GM19463 (cell line): ENCODE data around the gene EEF2.
"Not testable (repeated sequence)": the region's sequence is repeated elsewhere in the genome, so short reads cannot be mapped to it uniquely, and the experiment has no call there.

Experiments used
- ATAC-seq: cut with Tn5 transposase; IDR thresholded peaks from one replicate; pipeline ENCODE4 v1.9.1; 2021; ENCODE audit warnings: mild to moderate bottlenecking, moderate library complexity; ENCODE audit not compliant: unreplicated experiment

EEF2 gene

DNA sequence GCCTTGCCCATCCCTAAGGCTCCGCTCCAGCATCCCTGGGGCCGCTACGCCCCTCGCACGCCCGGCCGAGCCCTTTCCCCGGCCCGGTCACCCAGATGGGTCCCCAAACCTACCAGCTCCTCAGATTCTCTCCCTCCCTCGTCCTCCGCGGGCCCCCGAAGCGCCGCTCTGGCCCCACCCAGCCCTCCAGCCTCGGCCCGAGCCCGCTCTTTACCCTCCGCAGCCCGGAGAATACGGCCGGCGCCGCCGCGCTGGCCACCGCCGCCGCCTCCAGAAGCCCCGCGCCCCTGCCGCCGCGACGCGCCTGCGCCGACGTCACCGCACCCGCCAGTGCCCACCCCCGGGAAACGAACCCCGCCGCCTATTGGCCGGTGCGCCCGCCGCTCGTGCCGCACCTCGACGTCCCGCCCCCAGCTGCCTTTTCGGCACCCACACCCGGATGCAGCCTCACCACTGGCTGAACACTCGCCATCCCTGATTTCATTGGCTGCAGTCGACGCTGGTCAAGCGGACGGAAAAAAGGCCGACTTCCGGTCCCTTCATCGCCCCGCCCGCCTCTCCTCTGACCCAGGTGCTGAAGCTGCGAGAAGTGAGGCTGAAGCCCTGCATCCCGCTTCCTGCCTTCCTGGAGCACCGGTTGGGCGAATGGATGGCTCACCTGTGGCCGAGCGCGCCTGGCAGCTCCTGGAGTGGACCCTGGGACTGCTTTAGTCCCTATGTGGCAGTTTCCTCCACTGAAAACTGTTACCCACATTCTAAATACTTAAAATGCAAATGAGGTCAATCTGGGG, 14.3 kb downstream of the EEF2 start, which contains the start of gene DAPK3:
Gene DAPK3 (minus strand): TSS at position 292 of the 791 bp plus-strand sequence. CDS start 1,364 bp downstream, outside the sequence.
- ATAC-seq, result peak; percentile 93

DNA sequence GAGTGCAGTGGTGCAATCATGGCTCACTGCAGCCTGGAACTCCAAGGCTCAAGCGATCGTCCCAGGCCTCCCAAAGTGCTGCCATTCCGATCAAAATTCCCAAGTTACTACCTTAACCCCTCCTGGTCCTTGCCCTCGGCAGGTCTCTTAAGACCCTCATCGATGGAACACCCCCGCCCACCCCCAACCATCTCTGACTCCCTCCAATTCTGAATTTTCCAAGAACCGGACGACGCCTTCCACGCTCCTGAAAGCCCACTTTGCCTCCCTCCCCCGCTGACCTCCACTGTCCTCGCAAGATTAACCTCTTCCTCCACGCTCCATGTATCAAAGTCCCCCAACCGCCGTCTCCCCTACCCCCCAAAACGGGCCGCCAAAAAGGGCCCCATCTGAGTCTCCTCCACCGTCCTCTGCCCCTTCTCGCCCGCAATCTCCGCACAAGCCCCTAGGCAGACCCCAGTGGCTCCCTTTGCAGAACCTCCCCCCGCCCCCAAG, 14.9 kb downstream of the EEF2 start:
- no peak for ATAC-seq

DNA sequence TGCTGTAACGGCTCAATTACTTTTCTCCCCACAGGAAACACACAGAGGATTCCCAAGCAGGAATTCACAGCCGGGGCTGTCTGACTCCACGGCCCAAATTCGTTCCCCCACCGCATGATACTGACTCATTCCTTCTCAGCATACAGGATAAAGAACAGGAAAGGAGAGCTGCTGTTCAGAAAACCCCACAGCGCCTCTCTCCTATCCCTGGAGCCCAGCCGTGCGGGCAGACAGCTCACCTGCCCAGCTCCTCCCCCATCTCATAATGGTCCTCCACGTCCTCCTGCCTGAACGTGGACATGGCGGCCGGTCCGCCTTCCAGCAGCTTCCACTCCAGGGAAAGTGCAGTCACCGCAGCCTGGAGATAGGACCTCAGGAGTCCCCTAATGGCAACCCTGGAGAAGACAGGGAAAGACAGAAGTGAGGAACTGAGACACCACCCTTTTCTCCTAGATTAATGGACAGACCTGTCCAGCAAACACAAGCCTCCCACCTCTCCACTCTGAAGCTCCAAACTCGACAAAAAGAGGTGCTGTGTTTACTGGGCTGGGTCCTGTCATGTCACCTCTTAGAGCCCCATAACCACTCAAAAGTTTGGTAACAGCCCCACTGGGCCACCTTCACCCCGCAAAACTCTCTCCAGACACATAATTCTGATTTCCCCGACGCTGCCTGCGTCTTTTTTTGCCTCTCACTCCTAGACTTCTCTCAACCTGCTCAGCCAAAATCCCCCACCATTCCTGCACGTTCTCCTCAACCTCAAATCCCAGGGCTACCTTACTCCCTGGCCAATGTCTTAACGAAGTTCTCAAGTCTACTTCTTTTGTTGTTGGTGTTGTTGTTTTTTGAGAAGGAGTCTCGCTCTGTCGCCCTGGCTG, 15.6 kb downstream of the EEF2 start:
- no peak for ATAC-seq

DNA sequence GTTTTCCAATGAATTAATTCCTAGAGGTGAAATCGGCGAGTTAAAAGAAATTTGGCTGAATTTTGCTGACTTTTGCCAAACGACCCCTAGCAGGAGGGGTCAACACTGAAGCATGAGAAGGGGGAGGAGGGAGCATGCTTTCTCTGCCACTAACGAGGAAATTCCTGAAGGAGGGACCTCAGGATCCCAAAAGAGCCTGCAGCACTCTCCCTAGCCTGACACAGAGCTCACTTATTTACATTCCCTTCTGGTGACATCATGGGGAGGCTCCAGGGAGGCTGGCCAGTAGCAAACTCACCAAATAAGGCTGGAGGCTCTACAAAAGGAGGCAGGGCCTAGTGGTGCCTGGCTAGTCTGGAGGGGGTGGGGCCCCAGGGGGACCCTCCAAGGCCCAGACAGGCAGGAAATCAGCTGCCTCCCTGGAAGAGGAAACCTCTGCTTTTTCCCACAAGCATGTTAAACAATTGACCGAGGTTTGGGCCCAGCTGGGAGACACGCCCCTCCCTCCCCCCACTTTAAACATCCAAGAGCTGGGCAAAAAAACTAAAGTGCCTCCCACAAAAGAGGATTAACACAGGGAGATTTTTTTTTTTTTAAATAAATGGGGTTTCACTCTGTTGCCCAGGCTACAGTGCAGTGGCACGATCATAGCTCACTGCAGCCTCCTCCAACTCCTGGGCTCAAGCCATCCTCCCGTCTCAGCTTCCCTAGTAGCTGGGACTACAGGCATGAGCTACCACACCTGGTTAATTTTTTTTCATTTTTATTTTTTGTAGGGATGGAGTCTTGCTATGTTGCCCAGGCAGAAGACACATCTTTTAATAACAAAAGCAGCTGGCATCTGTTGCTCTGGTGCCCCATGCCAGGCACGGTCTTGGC, 16.5 kb downstream of the EEF2 start:
- no peak for ATAC-seq

DNA sequence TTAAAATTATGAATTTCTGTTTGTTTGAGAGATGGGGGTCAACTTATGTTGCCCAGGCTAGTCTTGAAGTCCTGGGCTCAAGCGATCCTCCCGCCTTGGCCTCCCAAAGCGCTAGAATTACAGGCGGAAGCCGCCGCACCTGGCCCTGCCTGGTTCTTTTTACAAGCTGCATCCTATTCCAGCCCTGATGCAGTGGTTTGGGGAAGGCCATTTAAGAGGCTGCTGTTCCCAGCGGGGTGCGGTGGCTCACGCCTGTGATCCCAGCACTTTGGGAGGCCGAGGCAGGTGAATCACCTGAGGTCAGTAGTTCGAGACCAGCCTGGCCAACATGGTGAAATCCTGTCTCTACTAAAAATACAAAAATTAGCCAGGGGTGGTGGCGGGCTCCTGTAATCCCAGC, 17.3 kb downstream of the EEF2 start:
- not testable (repeated sequence) for ATAC-seq

DNA sequence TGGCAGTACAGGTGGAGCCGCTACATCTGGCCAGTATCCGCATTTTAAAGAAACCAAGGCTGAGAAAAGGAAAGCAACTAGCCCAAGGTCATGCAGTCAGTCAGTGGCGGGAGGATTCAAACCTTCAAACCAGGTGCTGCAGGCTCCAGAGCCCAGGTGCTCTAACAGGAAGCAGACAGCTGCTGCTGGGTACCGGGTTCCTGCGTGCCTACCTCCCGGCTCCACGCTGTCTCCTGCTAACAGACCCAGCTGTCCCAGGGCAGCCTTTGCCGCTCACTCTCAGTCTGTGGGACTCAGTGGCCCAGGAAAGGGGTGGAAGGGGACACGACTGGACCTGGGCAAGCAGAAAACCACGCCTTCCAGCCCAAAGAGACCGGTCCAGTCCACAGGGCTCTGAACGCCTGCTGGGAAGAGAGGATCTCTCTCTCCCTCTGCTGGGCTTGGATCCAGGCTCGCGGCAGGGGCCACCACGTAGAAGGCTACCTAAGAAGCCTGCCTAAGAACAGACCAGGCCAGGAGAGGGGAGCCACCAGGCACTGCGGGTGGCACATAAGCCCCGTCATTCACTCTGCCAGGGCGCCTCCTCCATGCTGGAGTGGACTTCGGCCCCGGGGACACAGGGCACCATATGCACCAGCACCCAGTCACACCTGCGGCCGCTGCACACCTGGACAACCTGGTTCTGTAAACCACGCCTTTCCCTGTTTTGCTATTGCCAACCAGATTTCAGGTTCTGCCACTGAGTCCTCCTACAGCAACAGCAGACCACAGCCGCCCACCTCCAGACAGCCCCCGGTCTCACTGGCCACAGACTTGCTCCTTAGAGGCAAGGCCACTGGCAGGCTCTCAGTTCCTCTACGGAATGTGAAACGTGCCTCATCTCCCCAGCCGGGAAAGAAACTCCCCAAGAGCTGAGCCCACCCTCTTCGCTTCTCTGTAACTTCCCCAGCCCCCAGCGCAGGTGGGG, 18.9 kb downstream of the EEF2 start:
- ATAC-seq, result no peak

DNA sequence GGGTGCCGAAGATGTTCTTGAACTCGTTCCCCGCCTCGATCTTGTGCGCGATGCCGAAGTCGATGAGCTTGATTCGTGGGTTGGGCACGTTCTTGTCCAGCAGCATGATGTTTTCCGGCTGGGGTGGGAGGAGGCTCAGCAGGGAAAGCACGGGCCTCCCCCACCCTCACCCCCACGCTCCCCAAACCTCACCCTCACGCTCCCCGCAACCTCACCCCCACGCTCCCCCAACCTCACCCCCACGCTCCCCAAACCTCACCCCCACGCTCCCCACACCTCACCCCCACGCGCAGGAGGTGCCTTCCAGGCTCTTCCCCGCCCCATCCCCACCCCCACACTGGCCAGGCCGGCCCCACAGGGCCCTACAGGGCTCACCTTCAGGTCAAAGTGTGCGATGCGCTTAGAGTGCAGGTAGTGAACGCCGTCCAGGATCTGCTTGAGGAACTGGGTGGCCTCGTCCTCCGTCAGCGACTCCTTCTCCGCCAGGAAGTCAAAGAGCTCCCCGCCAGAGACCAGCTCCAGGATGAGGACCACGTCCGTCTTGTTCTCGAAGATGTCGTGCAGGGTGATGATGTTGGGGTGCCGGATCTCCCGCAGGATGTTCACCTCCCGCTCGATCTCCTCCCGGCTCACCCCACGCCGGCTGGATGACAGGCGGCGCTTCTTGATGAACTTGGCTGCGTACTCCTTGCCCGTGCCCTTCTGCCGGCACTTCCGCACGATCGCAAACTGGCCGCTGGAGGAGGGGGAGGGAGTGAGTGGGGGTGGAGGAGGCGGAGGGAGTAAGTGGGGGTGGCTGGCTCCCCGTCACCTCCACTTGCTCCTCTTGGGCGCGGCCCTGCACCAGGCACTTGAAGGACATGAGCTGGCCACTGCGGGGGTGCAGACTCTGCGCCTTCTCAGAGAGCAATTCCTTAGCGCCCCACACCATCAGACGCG, 20.7 kb downstream of the EEF2 start:
- no peak for ATAC-seq

DNA sequence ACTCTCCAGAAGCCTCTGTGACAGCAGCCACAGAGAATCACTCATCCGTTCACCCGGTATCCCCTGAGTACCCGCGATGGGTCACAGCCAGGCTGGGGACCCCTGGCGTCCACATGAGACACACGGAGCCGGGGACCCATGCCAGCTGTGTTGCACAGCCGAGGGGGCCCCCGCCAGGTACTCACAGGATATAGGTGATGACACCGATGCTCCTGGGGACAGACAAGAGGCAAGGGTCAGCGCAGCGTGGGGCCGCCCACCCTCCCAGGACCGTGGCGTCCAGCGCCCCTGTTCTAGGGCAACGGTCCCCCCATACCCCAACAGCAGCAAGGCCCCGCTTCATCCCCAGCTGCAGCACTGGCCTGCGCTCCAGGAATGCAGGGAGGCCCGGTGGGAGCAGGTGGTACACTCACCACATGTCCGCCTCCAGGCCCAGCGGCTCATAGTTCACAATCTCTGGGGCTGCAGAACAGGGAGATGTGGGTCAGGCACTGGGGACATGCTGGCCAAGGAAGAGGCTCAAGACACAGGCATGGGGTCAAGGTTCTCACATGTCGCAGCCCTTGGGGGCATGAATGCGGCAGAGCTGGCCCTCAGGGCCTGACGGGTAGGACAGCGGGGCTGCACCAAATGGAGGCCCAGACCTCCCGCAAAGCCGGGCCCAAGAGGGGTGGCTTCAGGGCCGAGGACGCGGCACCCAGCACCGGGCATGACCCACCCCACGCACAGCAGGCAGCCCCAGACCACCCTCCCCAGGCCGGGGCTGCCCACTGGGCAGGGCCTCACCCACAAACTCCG, 21.6 kb downstream of the EEF2 start:
- no peak for ATAC-seq

DNA sequence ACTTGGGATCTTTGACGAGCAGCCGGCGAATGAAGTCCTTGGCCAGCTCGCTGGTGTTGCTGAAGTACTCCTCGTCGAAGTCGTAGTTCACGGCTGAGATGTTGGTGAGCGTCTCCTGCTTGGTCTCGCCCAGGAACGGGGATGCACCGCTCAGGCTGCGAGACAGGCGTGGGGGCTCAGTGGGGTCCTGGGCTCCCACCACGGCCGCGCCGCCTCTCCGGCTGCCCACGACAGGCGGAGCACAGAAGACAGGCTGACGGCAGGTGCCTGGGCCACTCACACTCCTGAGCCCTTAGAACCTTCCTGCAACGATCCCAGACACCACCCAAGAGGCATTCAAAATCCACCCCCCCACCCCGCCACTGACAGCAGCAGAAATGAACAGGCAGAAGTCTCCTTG, 24.3 kb downstream of the EEF2 start:
- ATAC-seq, result no peak

DNA sequence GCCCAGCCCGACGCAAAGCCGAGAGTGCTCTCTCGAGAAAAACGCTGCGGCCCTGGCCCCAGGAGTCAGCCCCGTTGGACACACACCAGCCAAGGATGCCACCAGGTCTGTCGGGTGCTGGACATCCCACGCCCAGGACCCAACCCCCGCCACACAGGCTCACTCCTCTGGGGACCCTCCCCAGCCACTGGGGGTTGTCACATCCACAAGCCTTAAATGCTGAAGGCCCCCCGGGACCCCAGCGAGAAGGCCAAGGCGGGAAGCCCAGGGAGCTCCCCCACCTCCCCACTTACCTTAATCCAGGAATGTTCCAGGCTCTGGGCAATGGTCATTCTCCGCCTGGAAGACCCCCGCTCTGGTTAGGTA, 25.5 kb downstream of the EEF2 start:
- ATAC-seq, result no peak

DNA sequence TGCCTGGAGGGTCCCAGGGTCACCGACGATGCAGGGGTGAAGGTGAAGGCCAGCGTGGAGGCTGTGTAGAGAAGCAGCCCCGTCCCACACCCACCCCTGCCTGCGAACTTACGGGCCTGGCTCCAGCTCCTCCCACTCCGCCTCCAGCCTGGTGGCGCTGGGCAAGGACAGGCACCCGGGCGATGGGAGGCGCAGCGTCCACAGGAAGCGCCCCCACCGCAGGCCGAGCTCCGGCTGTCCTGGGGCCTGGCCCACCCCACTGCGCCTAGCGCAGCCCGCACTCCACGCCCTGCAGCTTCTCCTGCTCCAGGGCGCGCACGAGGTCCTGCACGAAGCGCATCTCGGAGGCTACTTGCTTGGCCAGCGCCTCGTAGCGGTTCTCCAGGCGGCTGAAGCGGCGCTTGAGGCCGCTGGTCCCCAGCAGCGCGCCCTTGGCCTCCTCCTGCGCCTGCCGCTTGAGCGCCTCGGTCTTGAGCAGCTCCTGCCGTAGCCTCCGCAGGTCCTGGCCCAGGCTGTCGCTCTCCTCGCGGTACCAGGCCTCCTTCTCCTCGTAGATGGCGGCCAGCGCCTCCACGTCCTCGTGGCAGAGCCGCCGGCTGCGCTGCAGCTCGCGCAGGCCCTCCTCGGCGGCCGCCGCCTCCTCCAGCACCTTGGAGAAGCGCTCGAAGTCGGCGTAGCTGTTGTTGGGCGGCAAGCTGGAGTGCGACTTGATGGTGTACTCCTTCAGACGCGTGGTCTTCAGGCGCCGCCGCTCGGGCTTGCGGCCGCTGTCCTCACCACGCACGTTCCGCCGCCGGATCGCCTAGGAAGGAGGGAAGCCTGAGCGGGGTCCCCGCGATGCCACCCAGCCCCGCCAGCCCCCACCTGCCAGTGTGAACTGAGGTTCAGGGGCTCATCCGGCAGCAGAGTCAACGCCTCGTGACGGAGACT, 26.2 kb downstream of the EEF2 start:
- ATAC-seq, result no peak

DNA sequence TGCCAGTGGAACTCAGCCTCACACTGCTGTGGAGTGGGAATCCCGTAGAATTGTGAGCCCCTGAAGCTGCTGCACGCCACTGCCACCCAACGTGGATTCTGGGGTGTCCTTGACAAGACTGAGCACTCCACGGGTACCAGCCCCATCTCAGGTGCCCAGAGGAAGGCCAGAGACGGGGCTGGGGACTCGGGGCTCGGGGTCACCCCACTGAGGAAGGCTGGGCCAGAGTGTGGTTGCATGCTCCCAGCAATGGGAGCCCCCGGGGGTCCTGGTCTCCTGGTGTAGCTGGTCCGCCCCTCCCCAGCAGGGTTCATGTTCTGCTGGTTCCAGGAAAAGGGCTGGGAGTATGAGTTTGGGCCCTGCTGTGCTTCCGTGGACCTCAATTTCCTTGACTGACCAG, 29.6 kb downstream of the EEF2 start:
- ATAC-seq, result no peak

DNA sequence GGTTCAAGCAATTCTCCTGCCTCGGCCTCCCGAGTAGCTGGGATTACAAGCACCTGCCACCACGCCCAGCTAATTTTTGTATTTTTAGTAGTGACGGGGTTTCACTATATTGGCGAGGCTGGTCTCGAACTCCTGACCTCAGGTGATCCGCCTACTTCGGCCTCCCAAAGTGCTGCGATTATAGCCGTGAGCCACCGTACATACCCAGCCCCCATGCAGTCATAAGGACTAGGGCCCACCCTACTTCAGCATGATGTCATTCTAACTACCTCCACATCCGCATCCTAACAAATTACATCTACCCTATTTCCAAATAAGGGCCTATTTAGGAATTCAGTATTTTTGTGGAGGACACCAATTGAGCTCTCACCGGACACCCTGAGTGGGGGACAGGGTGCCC, 30.0 kb downstream of the EEF2 start:
- ATAC-seq, result not testable (repeated sequence)

DNA sequence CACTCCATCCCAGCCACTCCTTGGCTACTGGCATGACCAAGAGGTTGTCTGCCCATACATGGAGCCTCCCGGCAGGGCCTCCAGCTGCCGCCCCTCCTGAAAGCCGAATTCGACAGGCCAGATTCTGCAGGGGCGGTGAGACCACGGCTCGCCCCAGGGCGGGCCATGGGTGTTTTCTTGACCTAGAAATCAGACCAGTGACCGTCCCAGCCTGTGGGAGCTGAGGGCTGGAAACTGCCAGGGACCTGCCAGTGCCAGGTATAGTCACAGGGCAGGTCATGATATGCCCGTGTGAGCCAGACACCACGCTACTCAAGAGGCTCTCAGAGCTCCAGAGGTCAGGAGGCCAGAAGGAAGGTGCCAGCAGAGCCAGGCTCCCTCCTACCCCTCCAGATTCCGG, 31.2 kb downstream of the EEF2 start:
- no peak for ATAC-seq

DNA sequence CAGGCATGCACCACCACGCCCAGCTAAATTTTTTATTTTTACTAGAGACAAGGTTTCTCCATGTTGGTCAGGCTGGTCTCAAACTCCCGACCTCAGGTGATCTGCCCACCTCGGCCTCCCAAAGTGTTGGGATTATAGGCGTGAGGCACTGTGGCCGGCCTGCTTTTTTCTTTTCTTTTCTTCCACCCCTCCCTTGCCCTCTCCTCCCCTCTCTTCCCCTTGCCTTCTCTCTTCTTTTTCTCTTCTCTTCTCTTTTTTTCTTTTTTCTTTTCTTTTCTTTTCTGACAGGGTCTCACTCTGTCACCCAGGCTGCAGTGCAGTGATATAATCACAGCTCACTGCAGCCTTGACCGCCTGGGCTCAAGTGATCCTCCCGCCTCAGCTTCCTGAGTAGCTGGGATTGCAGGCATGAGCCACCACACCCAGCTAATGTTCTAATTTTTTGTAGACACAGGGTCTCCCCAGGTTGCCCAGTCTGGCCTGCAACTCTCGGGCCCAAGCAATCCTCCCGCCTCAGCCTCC, 32.4 kb downstream of the EEF2 start:
- not testable (repeated sequence) for ATAC-seq
